ENCODE data around the gene SLC13A2.
"Not testable (repeated sequence)": the region's sequence is repeated elsewhere in the genome, so short reads cannot be mapped to it uniquely, and the experiment has no call there.

SLC13A2 gene

GRCh38 chr17:28473542-28473941, at the start of gene SLC13A2:
SLC13A2 (plus strand) TSS chr17:28473644; CDS start chr17:28473713, 69 bp downstream.
- DNase-seq: no peak

GRCh38 chr17:28425206-28425605, 48.2 kb upstream of the SLC13A2 start:
- no peak for DNase-seq

- no peak for DNase-seq
Observed at GRCh38 chr17:28426081-28426519, 47.3 kb upstream of the SLC13A2 start.

GRCh38 chr17:28427371-28427770, 46.1 kb upstream of the SLC13A2 start:
- no peak for DNase-seq

- not testable (repeated sequence) for DNase-seq
Observed at GRCh38 chr17:28427982-28428381, 45.5 kb upstream of the SLC13A2 start.

- DNase-seq: no peak
Observed at GRCh38 chr17:28433721-28434120, 39.7 kb upstream of the SLC13A2 start.

- not testable (repeated sequence) for DNase-seq
Observed at GRCh38 chr17:28434326-28434725, 39.1 kb upstream of the SLC13A2 start.

GRCh38 chr17:28443901-28444638, 29.4 kb upstream of the SLC13A2 start:
- no peak for DNase-seq

GRCh38 chr17:28446716-28447395, 26.6 kb upstream of the SLC13A2 start:
- DNase-seq: no peak

GRCh38 chr17:28447396-28447760, 26.1 kb upstream of the SLC13A2 start:
- DNase-seq: no peak

- no peak for DNase-seq
Observed at GRCh38 chr17:28449859-28450258, 23.6 kb upstream of the SLC13A2 start.

- no peak for DNase-seq
Observed at GRCh38 chr17:28457890-28458289, 15.6 kb upstream of the SLC13A2 start.

GRCh38 chr17:28458881-28459280, 14.6 kb upstream of the SLC13A2 start:
- DNase-seq: not testable (repeated sequence)

GRCh38 chr17:28460901-28461300, 12.5 kb upstream of the SLC13A2 start:
- DNase-seq: no peak

GRCh38 chr17:28466001-28466400, 7.4 kb upstream of the SLC13A2 start:
- no peak for DNase-seq

GRCh38 chr17:28466521-28467048, 6.9 kb upstream of the SLC13A2 start:
- DNase-seq: no peak

- DNase-seq: no peak
Observed at GRCh38 chr17:28467456-28468025, 5.9 kb upstream of the SLC13A2 start.

GRCh38 chr17:28468033-28468735, 5.3 kb upstream of the SLC13A2 start:
- DNase-seq: not testable (repeated sequence)

- DNase-seq: no peak
Observed at GRCh38 chr17:28468781-28469180, 4.7 kb upstream of the SLC13A2 start.

- DNase-seq: no peak
Observed at GRCh38 chr17:28469376-28469775, 4.1 kb upstream of the SLC13A2 start.

- DNase-seq: no peak
Observed at GRCh38 chr17:28470266-28470913, 3.1 kb upstream of the SLC13A2 start.

GRCh38 chr17:28470914-28471366, 2.5 kb upstream of the SLC13A2 start:
- no peak for DNase-seq
